DOHH2 (cell line): ENCODE data around the gene CFAP251.

ENCODE experiments used
- CTCF ChIP-seq: fragments of 200-600 bp; sonication (generic); IDR thresholded peaks from one replicate; pipeline ENCODE4 v1.5.1; 2014; ENCODE audit warnings: antibody characterized with exemption, mild to moderate bottlenecking, low read depth, low read length; ENCODE audit not compliant: poor library complexity, severe bottlenecking
- EZH2phosphoT487 ChIP-seq: fragments of 200-600 bp; sonication (generic); IDR thresholded peaks from 2 replicates; pipeline ENCODE4 v1.6.1; 2017; ENCODE audit warnings: borderline replicate concordance, mild to moderate bottlenecking, antibody characterized with exemption, low read length, moderate library complexity, mixed read lengths

GRCh38 chr12:121974026-121974985, 55.9 kb downstream of the CFAP251 start:
- no peak for TF ChIP-seq CTCF
- no peak for TF ChIP-seq EZH2phosphoT487
